ENCODE results near the gene GMPR2.
"Not testable (repeated sequence)": the region's sequence is repeated elsewhere in the genome, so short reads cannot be mapped to it uniquely, and the experiment has no call there.

The GMPR2 gene

DNA sequence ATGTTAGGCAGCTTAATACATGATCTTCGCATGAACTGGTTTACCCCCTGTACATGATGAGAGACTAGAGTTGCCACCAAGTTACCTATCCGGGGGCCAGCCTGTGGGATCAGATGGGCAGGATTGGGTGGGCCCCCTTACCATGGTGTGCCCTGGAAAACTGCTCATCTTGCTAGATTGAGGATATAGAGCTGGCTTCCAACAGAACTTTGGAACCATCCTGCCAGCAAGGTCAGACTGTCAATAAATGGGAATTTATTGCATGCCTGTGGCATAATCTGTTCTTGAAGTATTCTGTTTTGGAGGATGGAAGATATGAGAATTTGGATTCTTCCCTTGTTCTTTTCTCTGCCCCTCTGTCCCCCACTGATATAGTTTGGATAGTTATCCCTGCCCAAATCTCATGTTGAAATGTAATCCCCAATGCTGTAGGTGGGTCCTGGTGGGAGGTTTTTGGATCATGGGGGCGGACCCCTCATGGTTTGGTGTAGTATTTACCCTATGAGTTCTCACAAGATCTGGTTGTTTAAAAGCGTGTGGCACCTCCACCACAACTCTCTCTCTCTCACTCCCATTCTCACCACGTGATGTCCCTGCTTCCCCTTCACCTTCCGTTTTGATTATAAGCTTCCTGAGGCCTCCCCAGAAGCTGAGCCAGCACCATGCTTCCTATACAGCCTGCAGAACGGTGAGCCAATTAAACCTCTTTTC is 33.8 kb upstream of the GMPR2 start:
- in situ Hi-C loops (cut with MboI; ENCODE audit: low sequenced_read_pairs): no loop called here

DNA sequence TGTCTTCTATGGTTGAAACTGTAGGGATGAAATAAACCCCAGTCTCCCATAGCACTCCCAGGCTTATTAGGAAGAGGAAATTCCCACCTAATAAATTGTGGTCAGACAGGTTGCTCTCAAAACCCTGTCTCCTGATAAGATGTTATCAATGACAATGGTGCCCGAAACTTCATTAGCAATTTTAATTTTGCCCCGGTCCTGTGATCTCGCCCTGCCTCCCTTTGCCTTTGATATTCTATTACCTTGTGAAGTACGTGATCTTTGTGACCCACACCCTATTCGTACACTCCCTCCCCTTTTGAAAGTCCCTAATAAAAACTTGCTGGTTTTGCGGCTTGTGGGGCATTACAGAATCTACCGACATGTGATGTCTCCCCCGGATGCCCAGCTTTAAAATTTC is 30.2 kb upstream of the GMPR2 start:
- in situ Hi-C loops (cut with MboI; ENCODE audit: low sequenced_read_pairs): not testable (repeated sequence)

DNA sequence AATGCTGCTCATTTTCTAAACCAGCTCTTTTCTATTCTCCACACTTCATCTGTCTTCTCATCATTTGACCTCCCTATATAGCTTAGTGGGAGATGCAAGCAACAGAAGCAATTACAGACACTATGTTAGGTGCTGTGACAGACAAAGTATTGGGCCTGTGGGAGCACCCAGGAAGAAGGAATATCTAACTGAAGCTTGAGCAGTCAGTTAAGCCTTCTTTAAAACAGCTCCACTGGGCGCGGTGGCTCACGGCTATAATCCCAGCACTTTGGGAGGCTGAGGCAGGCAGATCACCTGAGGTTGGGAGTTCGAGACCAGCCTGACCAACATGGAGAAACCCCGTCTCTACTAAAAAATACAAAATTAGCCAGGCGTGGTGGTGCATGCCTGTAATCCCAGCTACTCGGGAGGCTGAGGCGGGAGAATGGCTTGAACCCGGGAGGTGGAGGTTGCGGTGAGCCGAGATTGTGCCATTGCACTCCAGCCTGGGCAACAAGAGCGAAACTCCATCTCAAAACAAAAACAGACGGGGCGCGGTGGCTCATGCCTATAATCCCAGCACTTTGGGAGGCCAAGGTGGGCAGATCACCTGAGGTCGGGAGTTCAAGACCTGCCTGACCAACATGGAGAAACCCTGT is 29.4 kb upstream of the GMPR2 start:
- in situ Hi-C loops (cut with MboI; ENCODE audit: low sequenced_read_pairs): not testable (repeated sequence)

DNA sequence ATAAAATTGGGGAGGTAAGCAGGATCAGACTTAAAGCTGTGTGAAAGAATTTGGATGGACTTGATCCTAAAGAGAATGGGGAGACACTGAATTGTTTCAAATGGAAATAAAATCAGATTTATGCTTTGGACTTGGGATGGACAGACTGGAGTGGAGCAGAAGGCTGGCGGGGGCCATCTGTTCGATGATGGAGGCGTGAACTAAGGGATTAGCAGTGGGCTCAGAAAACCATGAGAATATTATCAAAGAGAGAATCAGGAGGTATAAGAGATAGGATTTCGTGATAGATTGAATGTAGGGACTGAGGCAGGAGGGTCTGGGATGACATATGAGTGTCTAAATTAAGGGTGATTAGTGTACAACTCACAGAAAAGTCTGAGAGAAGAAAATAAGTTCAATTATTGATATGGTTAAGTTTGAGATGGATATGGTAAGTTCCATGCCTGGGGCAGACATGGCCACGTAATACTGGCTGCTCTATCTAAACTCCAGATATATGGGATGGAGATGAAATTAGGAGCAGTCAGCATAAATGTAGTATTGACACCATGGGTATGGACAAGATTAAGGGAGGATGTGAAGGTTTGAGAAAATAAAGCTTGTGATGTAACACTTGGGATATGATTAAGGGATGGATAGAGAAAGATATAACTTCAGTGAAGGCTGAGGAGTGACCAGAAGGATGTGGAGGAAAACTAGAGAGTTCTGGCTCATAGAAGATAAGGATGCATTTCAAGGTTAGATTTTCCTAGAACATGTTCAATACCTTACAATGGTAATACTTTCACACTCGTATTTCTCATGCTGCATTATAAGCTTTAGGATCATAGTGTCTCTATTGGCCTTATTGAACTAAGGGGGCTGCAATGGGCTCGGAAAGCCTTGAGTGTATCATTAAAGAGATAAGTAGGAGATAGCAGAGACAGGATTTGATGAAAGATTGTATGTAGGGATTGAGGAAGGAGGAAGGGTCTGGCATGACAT is 28.3 kb upstream of the GMPR2 start:
- in situ Hi-C loops (cut with MboI; ENCODE audit: low sequenced_read_pairs): no loop called here

DNA sequence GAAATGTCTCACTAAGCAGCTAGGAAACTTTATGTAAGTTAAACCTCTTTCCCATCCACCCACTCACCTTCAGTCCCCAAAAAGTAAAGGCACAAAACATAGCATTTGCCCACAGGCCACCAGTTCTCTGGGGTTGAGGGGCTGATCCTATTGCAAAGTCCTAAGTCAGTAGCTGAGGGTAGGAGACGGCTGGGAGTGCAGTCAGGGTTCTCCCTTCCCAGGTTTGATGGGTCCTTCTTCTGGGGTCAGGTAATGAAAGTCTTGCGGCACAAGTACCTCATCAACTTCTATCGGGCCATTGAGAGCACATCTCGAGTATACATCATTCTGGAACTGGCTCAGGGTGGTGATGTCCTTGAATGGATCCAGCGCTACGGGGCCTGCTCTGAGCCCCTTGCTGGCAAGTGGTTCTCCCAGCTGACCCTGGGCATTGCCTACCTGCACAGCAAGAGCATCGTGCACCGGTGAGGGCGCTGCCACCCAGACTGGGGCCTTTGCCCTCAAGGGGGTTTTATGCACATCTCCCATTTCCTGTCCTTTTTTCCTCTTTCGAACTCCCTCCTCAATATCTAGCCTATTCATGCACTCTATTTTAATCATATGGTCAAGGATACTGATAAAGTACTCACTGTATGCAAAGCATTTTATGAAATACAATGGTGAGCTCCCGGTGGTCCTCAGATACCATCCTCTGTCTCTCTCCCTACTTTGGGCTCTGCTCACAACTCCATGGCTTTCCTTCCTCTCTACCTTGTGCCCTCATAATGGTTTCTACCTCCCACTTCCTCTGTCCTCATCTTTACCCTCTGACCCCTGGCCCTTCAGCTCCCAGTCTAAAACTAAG is 26.2 kb upstream of the GMPR2 start:
- in situ Hi-C loops (cut with MboI; ENCODE audit: low sequenced_read_pairs): no loop called here

DNA sequence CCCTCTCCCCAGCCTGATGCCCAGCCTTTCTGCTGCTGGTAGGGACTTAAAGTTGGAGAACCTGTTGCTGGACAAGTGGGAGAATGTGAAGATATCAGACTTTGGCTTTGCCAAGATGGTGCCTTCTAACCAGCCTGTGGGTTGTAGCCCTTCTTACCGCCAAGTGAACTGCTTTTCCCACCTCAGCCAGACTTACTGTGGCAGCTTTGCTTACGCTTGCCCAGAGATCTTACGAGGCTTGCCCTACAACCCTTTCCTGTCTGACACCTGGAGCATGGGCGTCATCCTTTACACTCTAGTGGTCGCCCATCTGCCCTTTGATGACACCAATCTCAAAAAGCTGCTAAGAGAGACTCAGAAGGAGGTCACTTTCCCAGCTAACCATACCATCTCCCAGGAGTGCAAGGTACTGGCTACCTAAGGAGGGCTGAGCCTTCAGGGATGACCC is 25.6 kb upstream of the GMPR2 start:
- in situ Hi-C loops (cut with MboI; ENCODE audit: low sequenced_read_pairs): no loop called here

DNA sequence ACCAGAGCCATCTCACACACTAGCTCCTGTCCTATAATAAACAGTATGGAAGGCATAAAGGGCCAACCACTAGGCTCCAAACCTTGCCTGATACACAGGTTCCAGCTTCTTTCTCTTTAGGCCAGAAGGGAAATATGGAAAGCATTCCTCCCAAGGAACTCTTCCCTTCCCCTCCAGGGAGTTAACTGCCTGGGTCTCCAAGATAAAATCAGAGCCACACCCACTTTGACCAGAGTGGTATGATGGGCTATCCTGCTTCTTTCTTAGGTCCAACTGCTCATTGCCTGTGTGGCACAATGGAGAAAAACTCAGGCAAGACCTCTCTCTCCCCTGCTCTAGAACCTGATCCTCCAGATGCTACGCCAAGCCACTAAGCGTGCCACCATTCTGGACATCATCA is 25.1 kb upstream of the GMPR2 start:
- in situ Hi-C loops (cut with MboI; ENCODE audit: low sequenced_read_pairs): no loop called here

DNA sequence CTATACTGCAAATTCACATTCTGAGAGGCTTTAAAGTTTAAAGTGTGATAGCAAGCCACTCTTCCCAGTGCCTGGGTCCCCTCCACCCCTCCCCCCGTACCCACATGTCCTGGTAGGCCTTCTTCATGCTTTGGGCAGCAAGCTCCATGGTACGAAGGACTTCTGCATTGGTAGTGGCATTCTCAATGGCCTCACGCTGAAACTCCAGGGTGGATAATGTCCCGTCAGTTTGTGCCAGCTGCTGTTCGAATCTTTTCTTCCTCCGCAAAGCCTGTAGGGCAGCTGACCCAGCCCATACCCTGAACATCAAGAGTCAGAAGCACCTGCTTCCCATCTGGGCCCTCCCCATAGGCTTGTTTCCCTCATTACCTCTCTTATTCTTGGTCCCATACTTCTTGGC is 21.4 kb upstream of the GMPR2 start:
- in situ Hi-C loops (cut with MboI; ENCODE audit: low sequenced_read_pairs): no loop called here

DNA sequence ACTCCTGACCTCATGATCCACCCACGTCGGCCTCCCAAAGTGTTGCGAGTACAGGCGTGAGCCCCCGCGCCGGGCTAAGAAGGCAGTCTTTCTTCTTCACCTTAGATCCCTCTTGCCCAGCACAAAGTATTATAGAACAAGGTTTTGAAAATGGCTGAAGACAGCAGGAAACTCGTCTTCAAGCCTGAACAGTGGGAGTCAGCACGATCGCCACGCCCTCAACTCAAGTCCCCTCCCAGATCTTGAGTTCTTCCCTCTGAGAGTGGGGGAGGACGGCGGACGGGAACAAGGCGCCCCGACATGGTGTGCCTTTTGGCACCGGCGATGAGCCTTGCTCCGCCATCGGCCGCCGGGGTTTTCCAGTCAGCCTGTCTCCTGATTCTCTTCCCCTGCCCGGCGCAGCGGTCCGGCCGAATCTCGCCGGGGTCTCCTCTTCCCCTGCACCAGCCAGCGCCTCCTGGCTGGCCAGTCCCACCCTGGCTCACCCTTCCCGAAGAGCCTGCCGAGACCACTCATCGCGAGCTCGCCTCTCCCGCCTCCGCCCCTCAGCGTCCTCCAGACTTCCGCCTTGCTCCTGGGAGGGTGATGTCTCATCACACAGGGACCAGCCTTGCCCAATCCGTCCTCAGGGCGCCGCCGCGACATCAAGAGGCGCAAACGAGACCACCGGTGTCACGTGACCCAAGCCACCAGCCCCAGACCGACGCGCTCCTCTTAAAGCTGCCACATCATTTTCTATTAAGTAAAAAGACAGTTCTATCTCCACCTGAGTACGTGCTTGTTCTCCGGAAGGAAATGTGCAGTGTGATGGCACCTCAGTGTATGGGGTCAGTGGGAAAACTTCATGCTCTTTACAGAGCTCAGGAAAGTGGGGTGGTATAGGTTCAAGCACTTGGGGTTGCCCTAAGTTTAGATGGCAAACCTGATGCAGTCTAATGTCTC is 19.5 kb upstream of the GMPR2 start, which contains the start of gene CHMP4A:
CHMP4A (minus strand) TSS at position 565 of the 942 bp plus-strand sequence; CDS start at position 516, 49 bp downstream.
- in situ Hi-C loops (cut with MboI; ENCODE audit: low sequenced_read_pairs): no loop called here

DNA sequence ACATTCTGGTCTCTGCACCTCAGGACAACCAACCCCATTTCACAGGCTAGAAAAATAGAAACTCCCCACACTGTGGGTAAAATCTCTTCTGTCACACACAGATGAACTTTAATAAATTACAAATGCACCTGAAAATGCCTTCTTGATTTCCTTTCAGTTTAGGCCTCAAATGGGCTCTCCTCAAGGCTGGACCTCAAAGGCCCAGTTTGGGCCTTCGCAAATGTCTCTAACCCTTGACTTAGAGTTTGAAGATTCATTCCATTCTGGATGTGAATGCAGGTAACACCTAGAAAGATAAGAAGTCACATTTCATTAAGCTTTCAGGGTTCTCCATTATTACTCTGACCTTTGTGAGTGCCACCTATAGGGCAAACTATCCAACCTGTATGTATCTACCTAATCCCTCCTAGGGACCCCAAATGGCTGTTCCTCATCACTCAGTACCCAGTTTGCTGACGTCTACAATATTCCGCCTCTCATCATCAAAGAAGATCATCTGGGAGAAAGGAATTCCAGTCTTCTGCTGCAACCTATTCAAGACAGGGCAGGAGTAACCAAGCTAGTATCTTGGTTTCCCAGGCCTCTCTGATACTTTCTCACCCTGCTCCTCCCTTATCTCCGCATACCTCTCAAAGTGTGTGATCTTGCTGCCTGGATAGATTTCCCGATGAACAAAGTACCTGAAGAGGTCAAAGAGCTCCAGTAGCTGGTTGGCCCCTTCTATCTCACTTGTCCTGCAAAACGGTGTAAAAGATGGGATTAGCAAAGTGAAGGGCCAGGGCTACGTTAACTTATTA is 18.7 kb upstream of the GMPR2 start:
- in situ Hi-C loops (cut with MboI; ENCODE audit: low sequenced_read_pairs): no loop called here

DNA sequence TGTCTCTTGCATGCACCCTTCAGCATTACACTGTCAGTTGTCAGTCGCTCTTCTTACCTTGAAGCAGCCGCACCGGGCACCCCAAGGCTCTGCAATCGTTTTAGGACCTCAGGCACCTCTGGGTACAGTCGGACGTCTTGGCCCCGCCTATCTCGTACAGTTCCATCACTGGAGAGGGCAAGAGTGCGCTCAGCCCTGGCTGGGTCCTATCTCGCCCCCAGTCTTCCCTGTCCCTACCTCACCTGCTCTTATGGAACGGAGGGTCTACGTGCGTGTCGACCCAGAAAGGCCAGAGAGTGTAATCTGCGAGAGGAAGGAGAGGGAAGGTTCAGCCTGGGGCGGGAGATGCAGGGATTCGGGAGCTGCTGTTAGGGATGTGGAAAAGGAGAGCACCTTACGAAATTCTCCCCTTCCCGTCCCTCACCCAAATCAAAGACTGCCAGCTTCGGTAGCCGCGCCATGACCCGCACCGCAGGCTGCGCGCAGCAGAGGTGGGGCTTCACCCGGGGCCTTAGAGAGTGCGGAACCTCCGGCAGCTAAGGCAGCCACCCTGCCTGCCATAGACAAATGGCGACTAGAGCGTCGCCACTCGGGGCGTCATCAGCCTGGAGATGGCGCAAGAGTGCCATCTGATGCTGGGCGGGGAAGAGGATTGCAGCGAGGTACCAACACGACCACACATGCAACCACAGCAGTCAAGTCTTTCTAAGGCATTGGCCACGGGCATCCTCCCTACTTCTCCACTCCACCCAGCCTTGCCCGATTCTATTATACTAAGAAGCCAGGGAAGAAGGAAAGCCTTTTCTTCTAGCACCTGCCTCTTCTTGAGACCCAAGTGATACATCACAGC is 17.0 kb upstream of the GMPR2 start, which contains the start of gene MDP1:
MDP1 (minus strand) TSS at position 572 of the 850 bp plus-strand sequence; CDS start at position 461, 111 bp downstream.
- in situ Hi-C loops (cut with MboI; ENCODE audit: low sequenced_read_pairs): no loop called here

DNA sequence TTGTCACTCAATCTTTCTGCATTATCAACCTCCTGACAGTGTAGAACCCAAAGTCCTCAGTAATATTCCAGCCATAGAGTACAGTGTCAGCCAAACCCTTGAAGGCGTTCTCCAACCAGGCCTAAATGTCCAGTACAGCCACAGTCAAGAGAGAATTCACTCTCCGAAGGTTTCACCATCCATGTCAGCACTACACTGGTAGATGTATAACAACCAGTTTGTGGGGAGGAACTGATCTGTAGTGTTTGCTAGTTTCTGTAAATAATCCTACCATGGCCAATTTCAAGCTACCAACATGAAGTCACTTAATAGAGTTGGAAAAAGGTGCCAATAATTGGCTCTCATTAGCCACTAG is 16.4 kb upstream of the GMPR2 start:
- in situ Hi-C loops (cut with MboI; ENCODE audit: low sequenced_read_pairs): no loop called here

DNA sequence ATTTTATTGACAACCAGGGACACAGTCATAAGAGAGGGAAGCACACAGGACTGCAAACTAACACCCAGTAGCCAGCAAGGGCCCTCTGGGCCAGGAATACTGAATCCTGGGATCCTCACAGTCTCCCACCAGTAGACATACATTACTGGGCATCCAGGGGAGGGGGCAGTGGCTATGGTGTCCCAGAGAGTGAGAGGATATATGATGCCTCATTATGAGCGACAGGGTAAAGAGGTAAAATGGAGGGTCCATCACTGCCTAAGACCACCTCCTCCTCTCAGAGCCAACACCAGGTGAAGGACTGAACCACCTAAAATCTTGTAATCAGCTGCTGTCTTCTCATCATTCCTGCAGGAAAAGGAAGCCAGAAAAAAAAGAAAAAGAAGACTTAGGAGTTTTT is 15.9 kb upstream of the GMPR2 start:
- in situ Hi-C loops (cut with MboI; ENCODE audit: low sequenced_read_pairs): not testable (repeated sequence)

DNA sequence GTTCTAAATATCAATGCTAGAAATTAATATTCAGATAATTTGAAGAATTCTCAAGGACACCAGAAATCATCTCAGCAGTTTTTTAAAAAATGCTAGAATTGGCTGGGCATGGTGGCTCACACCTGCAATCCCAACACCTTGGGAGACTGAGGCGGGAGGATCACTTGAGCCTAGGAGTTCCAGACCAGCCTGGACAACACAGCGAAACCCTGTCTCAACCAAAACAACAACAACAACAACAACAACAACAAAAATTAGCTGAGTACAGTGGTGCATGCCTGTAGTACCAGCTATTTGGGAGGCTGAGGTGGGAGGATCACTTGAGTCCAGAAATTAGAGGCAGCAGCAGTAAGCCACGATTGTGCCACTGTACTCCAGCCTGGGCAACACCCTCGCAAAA is 13.6 kb upstream of the GMPR2 start:
- in situ Hi-C loops (cut with MboI; ENCODE audit: low sequenced_read_pairs): no loop called here

DNA sequence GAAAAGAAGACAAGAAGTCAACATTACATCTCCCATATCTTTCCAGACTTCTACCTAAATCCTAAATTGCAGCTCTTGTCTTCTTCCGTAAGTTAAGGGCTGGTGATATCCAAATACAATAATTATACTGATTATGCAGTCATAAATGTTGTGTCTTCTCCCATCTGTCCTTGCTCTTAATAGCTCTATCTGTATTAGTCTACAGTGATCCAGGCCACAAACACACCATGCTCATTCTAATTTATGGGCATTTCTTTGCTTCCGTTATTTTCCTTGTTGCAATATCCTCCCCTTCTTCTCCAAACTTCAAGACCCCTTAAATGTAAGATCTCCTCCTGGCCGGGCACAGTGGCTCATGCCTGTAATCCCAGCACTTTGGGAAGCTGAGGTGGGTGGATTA is 13.2 kb upstream of the GMPR2 start:
- in situ Hi-C loops (cut with MboI; ENCODE audit: low sequenced_read_pairs): no loop called here

DNA sequence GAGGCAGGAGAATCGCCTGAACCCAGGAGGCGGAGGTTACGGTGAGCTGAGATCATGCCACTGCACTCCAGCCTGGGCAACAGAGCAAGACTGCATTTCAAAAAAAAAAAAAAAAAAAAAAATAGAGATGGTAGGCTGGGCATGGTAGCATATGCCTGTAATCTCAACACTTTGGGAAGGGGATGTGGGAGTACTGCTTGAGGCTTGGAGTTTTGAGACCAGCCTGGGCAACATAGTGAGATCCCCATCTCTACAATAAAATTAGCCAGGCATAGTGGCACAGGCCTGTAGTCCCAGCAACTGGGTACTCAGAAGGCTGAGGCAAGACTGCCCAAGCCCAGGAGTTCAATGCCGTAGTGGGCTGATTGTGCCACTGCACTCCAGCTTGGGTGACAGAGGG is 9.7 kb upstream of the GMPR2 start:
- in situ Hi-C loops (cut with MboI; ENCODE audit: low sequenced_read_pairs): not testable (repeated sequence)

DNA sequence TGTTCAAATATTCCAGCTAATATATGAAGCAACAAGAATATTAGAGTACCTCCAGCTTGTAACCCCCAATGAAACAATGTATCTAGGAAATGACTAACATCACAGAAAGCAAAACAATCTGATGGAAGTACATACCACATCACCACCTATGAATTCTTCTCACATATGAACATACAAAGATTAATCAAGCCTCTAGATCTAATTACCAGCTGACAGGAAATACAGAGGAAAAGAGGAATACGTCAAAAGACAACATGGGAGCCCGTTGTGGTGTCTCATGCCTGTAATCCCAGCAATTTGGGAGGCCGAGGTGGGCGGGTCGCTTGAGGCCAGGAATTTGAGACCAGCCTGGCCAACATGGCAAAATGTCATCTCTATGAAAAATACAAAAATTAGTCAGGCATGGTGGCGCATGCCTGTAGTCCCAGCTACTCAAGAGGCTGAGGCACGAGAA is 8.1 kb upstream of the GMPR2 start:
- in situ Hi-C loops (cut with MboI; ENCODE audit: low sequenced_read_pairs): no loop called here

DNA sequence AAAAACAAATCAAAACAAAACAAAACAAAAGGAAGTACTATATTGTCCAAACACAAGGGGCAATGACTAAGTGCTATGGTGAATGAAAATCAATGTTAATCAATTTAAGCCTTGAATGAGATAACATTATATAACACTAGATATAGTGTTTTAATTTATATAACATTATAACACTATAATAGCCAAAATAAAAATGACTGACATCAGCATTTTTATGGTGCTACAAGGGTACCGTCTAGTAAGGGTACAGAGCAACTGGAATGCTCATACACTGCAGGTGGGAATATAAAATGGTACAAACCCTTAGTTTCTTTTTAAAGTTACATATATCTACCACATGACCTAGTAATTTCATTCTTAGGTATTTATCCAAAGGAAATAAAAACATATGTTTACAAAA is 6.3 kb upstream of the GMPR2 start:
- in situ Hi-C loops (cut with MboI; ENCODE audit: low sequenced_read_pairs): no loop called here

Measured in HL-60/S4 (cell line).